ENCODE measurements around the gene EPB41L2. TPM values are rescaled to one million over a fixed set of nuclear protein-coding genes. Genes with fewer than 3 reads are reported as not detected.

The EPB41L2 gene
- total and polyA plus RNA-seq, 8 donors, result 13.0 to 63.0 (median 17.4) TPM

GRCh38 chr6:130971504-130971903 is 91.5 kb downstream of the EPB41L2 start:
- ATAC-seq, result no peak
- no peak overlapping the region for H3K27ac ChIP-seq
- no peaks in the 10 kb centered on the region for H3K27me3 ChIP-seq
- WGBS, 2 donors, result 95 to 98% methylated on average over 3 of the region's 3 CpGs
- H3K36me3 ChIP-seq, result no peaks in the 10 kb centered on the region
- no peak overlapping the region for H3K4me3 ChIP-seq
- DNase-seq, result no peak
- intact Hi-C loops (cut with DNase I), result loop anchor here in 1 of 3 donors (5.0 kb wide), 1 partner anchor 69 kb away; no protein-coding TSS in a partner anchor
- no peak for FAIRE-seq
- no peak for TF ChIP-seq CTCF (IDR thresholded peaks at IDR 0.05)
- peaks cover 0 to 4% (median 0%) of the 10 kb centered on the region in 3 donors for H3K4me1 ChIP-seq
- no peaks in the 10 kb centered on the region for H3K9me3 ChIP-seq

GRCh38 chr6:130970839-130971410 is 92.1 kb downstream of the EPB41L2 start:
- intact Hi-C loops (cut with DNase I), result loop anchor here in 1 of 3 donors (5.0 kb wide), 1 partner anchor 69 kb away; no protein-coding TSS in a partner anchor
- DNase-seq, result no peak
- H3K9me3 ChIP-seq, result no peaks in the 10 kb centered on the region
- peaks cover 0 to 4% (median 0%) of the 10 kb centered on the region in 3 donors for H3K4me1 ChIP-seq
- no peak overlapping the region for H3K4me3 ChIP-seq
- 92 to 93% methylated on average over 9 of the region's 9 CpGs for WGBS, 2 donors
- H3K27ac ChIP-seq, result no peak overlapping the region
- H3K36me3 ChIP-seq, result no peaks in the 10 kb centered on the region
- no peak for FAIRE-seq
- no peak for ATAC-seq
- H3K27me3 ChIP-seq, result no peaks in the 10 kb centered on the region
- no peak for TF ChIP-seq CTCF (IDR thresholded peaks at IDR 0.05)

- peak; percentile 48 to 71 (median 67) for ATAC-seq
Measured at GRCh38 chr6:130969791-130970491, 93.1 kb downstream of the EPB41L2 start.

GRCh38 chr6:130969166-130969565 is 93.9 kb downstream of the EPB41L2 start:
- Histone ChIP-seq H3K4me1 (peaks cover 0 to 4% (median 0%) of the 10 kb centered on the region in 3 donors), H3K4me3 (no peak overlapping the region), H3K9me3 (no peaks in the 10 kb centered on the region), H3K27me3 (no peaks in the 10 kb centered on the region), H3K36me3 (no peaks in the 10 kb centered on the region), H3K27ac (peak overlapping the region in 1 of 4 donors; percentile 13)
- ATAC-seq (no peak), DNase-seq (no peak), FAIRE-seq (no peak)
- intact Hi-C loops (cut with DNase I), result no loop called here
- 60 to 69% methylated on average over 4 of the region's 4 CpGs for WGBS, 2 donors
- no peak for TF ChIP-seq CTCF (IDR thresholded peaks at IDR 0.05)

More at GRCh38 chr6:130969791-130970491, 93.1 kb downstream of the EPB41L2 start:
- Histone ChIP-seq H3K27ac (peak overlapping the region in 1 of 4 donors; percentile 13), H3K4me3 (peak overlapping the region in 2 of 4 donors; percentile 3 to 15), H3K36me3 (no peaks in the 10 kb centered on the region), H3K27me3 (no peaks in the 10 kb centered on the region), H3K4me1 (peaks cover 0 to 4% (median 0%) of the 10 kb centered on the region in 3 donors), H3K9me3 (no peaks in the 10 kb centered on the region)
- FAIRE-seq, result no peak
- no peak for DNase-seq
- intact Hi-C loops (cut with DNase I), result loop anchor here in 1 of 3 donors (5.0 kb wide), 1 partner anchor 68 kb away; no protein-coding TSS in a partner anchor
- 30 to 36% methylated on average over 8 of the region's 8 CpGs for WGBS, 2 donors
- no peak for TF ChIP-seq CTCF (IDR thresholded peaks at IDR 0.05)

Measured in pancreas (tissue), 10 donors.